ENCODE results near the gene ARL4D. TPM values are rescaled to one million over a fixed set of nuclear protein-coding genes. Genes with fewer than 3 reads are reported as not detected.

ARL4D gene
- total RNA-seq, 1 donor from 2014 or later = 3.3 TPM

DNA sequence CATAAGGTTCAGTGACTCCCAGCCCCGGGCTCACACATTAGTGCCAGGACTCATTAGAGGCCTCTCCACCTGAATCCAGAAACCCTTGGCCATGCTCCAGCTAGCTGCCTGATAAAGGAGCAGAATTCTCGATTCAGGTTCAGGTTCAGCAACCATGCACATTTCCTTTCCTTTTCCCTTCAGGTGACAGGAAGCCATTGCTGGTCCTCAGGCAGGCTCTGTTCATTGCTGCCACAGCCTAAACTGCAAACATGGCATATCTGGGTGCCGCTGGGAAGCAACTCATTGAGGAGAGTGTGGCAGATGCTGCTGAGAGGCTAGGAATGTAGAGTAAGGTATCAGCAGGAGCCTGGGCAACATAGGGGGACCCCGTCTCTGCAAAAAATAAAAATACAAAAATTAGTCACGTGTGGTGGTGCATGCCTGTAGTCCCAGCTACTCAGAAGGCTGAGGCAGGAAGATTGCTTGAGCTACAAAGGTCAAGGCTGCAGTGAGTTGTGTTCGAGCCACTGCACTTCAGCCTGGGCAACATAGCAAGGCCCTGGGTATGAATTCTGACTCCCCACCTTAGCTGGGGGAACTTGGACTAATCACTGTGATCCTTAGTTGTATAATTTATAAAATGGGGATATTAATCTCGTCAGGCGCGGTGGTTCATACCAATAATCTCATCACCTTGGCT, 28.7 kb downstream of the ARL4D start:
- Histone ChIP-seq H3K27ac (no peak overlapping the region), H3K27me3 (no peaks in the 10 kb centered on the region), H3K9me3 (no peaks in the 10 kb centered on the region), H3K36me3 (no peaks in the 10 kb centered on the region), H3K4me1 (peaks cover 0 to 2% of the 10 kb centered on the region in 2 donors), H3K4me3 (no peak overlapping the region)
- no peak for DNase-seq (ENCODE audit: low spot score in 2 of 2)
- TF ChIP-seq, protein P1, sequence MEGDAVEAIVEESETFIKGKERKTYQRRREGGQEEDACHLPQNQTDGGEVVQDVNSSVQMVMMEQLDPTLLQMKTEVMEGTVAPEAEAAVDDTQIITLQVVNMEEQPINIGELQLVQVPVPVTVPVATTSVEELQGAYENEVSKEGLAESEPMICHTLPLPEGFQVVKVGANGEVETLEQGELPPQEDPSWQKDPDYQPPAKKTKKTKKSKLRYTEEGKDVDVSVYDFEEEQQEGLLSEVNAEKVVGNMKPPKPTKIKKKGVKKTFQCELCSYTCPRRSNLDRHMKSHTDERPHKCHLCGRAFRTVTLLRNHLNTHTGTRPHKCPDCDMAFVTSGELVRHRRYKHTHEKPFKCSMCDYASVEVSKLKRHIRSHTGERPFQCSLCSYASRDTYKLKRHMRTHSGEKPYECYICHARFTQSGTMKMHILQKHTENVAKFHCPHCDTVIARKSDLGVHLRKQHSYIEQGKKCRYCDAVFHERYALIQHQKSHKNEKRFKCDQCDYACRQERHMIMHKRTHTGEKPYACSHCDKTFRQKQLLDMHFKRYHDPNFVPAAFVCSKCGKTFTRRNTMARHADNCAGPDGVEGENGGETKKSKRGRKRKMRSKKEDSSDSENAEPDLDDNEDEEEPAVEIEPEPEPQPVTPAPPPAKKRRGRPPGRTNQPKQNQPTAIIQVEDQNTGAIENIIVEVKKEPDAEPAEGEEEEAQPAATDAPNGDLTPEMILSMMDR (IDR thresholded peaks at IDR 0.05) = no peak
- intact Hi-C loops (cut with DNase I) = no loop called here

DNA sequence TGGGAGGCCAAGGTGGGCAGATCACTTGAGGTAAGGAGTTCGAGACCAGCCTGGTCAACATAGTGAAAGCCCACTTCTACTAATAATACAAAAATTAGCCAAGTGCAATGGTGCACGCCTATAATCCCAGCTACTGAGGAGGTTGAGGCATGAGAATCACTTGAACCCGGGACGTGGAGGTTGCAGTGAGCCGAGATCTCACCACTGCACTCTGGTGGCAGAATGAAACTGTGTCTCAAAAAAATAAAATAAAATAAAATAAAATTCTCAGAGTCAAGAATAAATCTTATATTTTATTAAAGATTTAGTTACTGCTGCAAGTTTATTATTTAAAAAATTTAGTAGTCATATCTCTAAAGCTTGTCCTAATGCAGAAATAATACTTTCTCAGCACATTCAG, 29.7 kb downstream of the ARL4D start:
- H3K27me3 ChIP-seq = no peaks in the 10 kb centered on the region
- intact Hi-C loops (cut with DNase I) = no loop called here
- H3K4me1 ChIP-seq = peaks cover 0 to 2% of the 10 kb centered on the region in 2 donors
- H3K4me3 ChIP-seq = no peak overlapping the region
- no peak overlapping the region for H3K27ac ChIP-seq
- TF ChIP-seq, protein P1 (IDR thresholded peaks at IDR 0.05) = peak in 1 of 3 experiments; percentile 20
- H3K9me3 ChIP-seq = no peaks in the 10 kb centered on the region
- no peak for DNase-seq (ENCODE audit: low spot score in 2 of 2)
- no peaks in the 10 kb centered on the region for H3K36me3 ChIP-seq

DNA sequence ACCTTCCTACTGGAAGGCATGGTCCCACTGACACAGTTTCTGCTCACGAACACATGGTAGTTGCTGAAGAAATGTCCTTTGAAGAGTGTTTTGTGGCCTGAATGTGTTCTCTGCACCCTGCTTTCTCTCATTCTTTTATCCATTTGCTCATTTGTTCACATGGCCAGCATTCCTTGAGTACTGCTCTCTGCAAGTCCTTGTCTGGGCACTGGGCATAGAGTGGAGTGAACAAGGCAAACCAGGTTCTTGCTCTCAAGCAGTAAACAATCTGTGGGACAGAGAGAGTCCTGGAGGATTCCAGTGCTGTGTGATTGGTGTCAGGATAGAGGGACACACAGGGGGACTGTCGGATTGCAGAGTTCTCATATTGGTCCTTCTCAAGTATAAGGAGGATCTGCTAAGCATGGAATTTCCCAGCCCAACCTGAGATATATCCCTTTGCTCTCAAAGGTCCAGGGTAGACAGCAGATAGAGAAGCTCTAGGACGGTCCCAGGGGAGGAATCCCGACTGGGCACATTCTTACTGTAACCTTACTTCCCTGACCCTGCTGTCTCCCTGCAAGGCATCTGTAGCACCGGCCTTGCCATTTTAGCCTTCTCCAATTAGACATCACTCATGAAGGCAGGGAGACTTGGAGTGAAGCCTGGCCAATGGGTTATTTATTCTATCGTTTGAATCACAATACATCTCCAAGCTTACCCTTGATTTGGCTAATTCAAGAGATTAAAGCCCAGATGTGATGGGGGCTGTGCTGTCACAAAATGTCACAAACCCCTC, 32.3 kb downstream of the ARL4D start:
- no peaks in the 10 kb centered on the region for H3K27me3 ChIP-seq
- H3K4me3 ChIP-seq = no peak overlapping the region
- H3K9me3 ChIP-seq = no peaks in the 10 kb centered on the region
- H3K4me1 ChIP-seq = peaks cover 0 to 2% of the 10 kb centered on the region in 2 donors
- no peak overlapping the region for H3K27ac ChIP-seq
- DNase-seq (ENCODE audit: low spot score in 2 of 2) = no peak
- TF ChIP-seq, protein P1 (IDR thresholded peaks at IDR 0.05) = no peak
- intact Hi-C loops (cut with DNase I) = no loop called here
- H3K36me3 ChIP-seq = no peaks in the 10 kb centered on the region

DNA sequence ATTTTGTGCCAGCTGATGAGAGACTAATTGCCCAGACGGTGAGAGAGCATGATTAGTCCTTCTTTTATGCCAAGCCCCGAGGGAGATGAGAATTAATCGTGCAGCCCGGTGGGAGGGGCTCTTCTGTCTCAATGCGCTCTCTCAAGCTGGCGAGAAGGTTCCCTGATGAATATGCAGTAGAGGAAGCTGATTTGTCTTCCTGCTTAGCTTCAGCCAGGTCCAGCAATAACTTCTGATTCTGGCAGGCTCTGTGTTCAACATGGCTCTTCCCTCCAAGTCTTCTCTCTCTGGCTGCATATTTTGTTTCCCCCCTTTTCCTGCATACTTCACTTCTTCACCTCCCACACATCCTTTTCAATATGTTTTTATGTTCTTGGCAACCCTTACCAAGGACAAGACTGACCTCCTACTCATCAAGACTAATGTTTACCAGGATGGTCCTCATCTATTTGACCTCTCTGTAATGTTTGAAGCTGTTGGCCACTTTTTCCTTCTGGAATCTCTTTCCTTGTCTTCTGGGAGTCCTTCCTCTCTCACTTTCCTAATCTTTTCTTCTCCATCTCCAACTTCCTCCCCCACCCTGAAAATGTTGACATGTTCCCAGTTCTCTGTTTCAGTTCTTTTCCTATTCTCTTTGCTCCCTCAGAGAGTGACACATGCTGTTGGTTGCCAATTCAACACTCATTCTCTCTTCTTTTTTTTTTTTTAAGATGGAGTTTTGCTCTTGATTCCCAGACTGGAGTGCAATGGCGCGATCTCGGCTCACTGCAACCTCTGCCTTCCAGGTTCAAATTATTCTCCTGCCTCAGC, 33.1 kb downstream of the ARL4D start:
- H3K27ac ChIP-seq = no peak overlapping the region
- intact Hi-C loops (cut with DNase I) = no loop called here
- H3K9me3 ChIP-seq = no peaks in the 10 kb centered on the region
- DNase-seq (ENCODE audit: low spot score in 2 of 2) = no peak
- H3K4me3 ChIP-seq = no peak overlapping the region
- TF ChIP-seq, protein P1 (IDR thresholded peaks at IDR 0.05) = no peak
- H3K4me1 ChIP-seq = peaks cover 0 to 2% of the 10 kb centered on the region in 2 donors
- H3K27me3 ChIP-seq = no peaks in the 10 kb centered on the region
- H3K36me3 ChIP-seq = no peaks in the 10 kb centered on the region

DNA sequence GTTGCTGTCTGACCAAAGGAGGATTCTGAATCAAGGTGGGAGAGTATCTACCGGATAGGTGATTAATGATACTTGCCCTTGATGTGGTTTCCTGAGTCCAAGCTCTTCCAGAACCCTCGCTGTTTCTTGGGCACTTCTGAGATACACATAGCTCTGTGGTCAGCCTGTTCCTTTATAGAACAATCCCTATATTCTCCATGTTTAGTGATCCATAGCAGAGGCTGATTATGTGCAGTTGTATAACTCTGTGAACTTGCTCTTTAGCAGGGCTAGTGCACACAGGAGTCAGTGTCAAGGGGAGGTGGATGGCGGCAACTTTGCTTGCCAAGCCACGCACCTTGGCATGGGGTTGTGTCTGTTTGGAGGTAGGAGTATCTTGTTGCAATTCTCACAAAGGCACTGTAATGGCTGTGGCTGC, 36.1 kb downstream of the ARL4D start:
- no peaks in the 10 kb centered on the region for H3K27me3 ChIP-seq
- intact Hi-C loops (cut with DNase I) = no loop called here
- TF ChIP-seq, protein P1 (IDR thresholded peaks at IDR 0.05) = no peak
- H3K9me3 ChIP-seq = no peaks in the 10 kb centered on the region
- H3K4me3 ChIP-seq = no peak overlapping the region
- no peak for DNase-seq (ENCODE audit: low spot score in 2 of 2)
- peaks cover 0 to 2% of the 10 kb centered on the region in 2 donors for H3K4me1 ChIP-seq
- no peak overlapping the region for H3K27ac ChIP-seq
- H3K36me3 ChIP-seq = no peaks in the 10 kb centered on the region
